IPS-15b (cell line): ENCODE results near the gene EMCN.

Experiments
- H3K27me3 ChIP-seq: one replicate; pipeline ENCODE4 v1.6.1; 2013; ENCODE audit warnings: low read length; ENCODE audit not compliant: control insufficient read depth, insufficient read depth
- H3K36me3 ChIP-seq: one replicate; pipeline ENCODE4 v1.6.1; 2013; ENCODE audit warnings: low read length; ENCODE audit not compliant: control insufficient read depth, insufficient read depth
- H3K4me1 ChIP-seq: one replicate; pipeline ENCODE4 v1.6.1; 2013; ENCODE audit warnings: mild to moderate bottlenecking, low read length; ENCODE audit not compliant: control insufficient read depth, insufficient read depth
- H3K4me3 ChIP-seq: one replicate; pipeline ENCODE4 v1.5.1; 2013; ENCODE audit warnings: low read depth, low read length
- H3K9ac ChIP-seq: one replicate; pipeline ENCODE4 v1.6.1; 2013; ENCODE audit warnings: low read depth, mild to moderate bottlenecking, low read length
- H3K9me3 ChIP-seq: one replicate; pipeline ENCODE4 v1.6.1; 2013; ENCODE audit warnings: mild to moderate bottlenecking, low read length; ENCODE audit not compliant: control insufficient read depth, insufficient read depth

Gene EMCN

GRCh38 chr4:100489305-100489704, 28.5 kb downstream of the EMCN start:
- Histone ChIP-seq H3K9me3 (no peaks in the 10 kb centered on the region), H3K27me3 (no peaks in the 10 kb centered on the region), H3K36me3 (no peaks in the 10 kb centered on the region), H3K9ac (no peak overlapping the region), H3K4me1 (no peaks in the 10 kb centered on the region), H3K4me3 (no peak overlapping the region)

- no peaks in the 10 kb centered on the region for H3K27me3 ChIP-seq
- peaks cover 5% of the 10 kb centered on the region for H3K4me1 ChIP-seq
- no peak overlapping the region for H3K9ac ChIP-seq
- no peaks in the 10 kb centered on the region for H3K36me3 ChIP-seq
- H3K9me3 ChIP-seq = no peaks in the 10 kb centered on the region
- no peak overlapping the region for H3K4me3 ChIP-seq
Measured at GRCh38 chr4:100486496-100486895, 31.3 kb downstream of the EMCN start.

GRCh38 chr4:100483796-100484195, 34.0 kb downstream of the EMCN start:
- no peaks in the 10 kb centered on the region for H3K27me3 ChIP-seq
- peaks cover 5% of the 10 kb centered on the region for H3K4me1 ChIP-seq
- no peak overlapping the region for H3K9ac ChIP-seq
- H3K36me3 ChIP-seq = no peaks in the 10 kb centered on the region
- H3K9me3 ChIP-seq = no peaks in the 10 kb centered on the region
- H3K4me3 ChIP-seq = no peak overlapping the region

- Histone ChIP-seq H3K9ac (no peak overlapping the region), H3K27me3 (no peaks in the 10 kb centered on the region), H3K4me3 (no peak overlapping the region), H3K9me3 (no peaks in the 10 kb centered on the region), H3K4me1 (peaks cover 5% of the 10 kb centered on the region), H3K36me3 (no peaks in the 10 kb centered on the region)
Measured at GRCh38 chr4:100479971-100480370, 37.9 kb downstream of the EMCN start.

GRCh38 chr4:100469555-100469954, 48.3 kb downstream of the EMCN start:
- no peaks in the 10 kb centered on the region for H3K9me3 ChIP-seq
- H3K9ac ChIP-seq = no peak overlapping the region
- H3K27me3 ChIP-seq = no peaks in the 10 kb centered on the region
- no peaks in the 10 kb centered on the region for H3K4me1 ChIP-seq
- no peaks in the 10 kb centered on the region for H3K36me3 ChIP-seq
- H3K4me3 ChIP-seq = no peak overlapping the region

GRCh38 chr4:100466501-100466900, 51.3 kb downstream of the EMCN start:
- no peaks in the 10 kb centered on the region for H3K4me1 ChIP-seq
- H3K9ac ChIP-seq = no peak overlapping the region
- no peak overlapping the region for H3K4me3 ChIP-seq
- no peaks in the 10 kb centered on the region for H3K27me3 ChIP-seq
- no peaks in the 10 kb centered on the region for H3K9me3 ChIP-seq
- no peaks in the 10 kb centered on the region for H3K36me3 ChIP-seq

- no peaks in the 10 kb centered on the region for H3K27me3 ChIP-seq
- no peaks in the 10 kb centered on the region for H3K4me1 ChIP-seq
- H3K36me3 ChIP-seq = no peaks in the 10 kb centered on the region
- H3K9ac ChIP-seq = no peak overlapping the region
- no peak overlapping the region for H3K4me3 ChIP-seq
- no peaks in the 10 kb centered on the region for H3K9me3 ChIP-seq
Measured at GRCh38 chr4:100461807-100462605, 55.8 kb downstream of the EMCN start.

GRCh38 chr4:100450449-100450848, 67.4 kb downstream of the EMCN start:
- no peaks in the 10 kb centered on the region for H3K27me3 ChIP-seq
- H3K9me3 ChIP-seq = no peaks in the 10 kb centered on the region
- H3K4me3 ChIP-seq = no peak overlapping the region

GRCh38 chr4:100431416-100431815, 86.4 kb downstream of the EMCN start:
- H3K9me3 ChIP-seq = no peaks in the 10 kb centered on the region
- no peaks in the 10 kb centered on the region for H3K27me3 ChIP-seq
- H3K9ac ChIP-seq = no peak overlapping the region
- H3K36me3 ChIP-seq = no peaks in the 10 kb centered on the region
- H3K4me1 ChIP-seq = no peaks in the 10 kb centered on the region
- H3K4me3 ChIP-seq = no peak overlapping the region

More at GRCh38 chr4:100450449-100450848, 67.4 kb downstream of the EMCN start:
- Histone ChIP-seq H3K9ac (no peak overlapping the region), H3K4me1 (no peaks in the 10 kb centered on the region), H3K36me3 (no peaks in the 10 kb centered on the region)

- Histone ChIP-seq H3K4me1 (no peaks in the 10 kb centered on the region), H3K9ac (no peak overlapping the region), H3K4me3 (no peak overlapping the region), H3K27me3 (no peaks in the 10 kb centered on the region), H3K9me3 (no peaks in the 10 kb centered on the region), H3K36me3 (no peaks in the 10 kb centered on the region)
Measured at GRCh38 chr4:100430451-100430850, 87.4 kb downstream of the EMCN start.

- Histone ChIP-seq H3K4me3 (no peak overlapping the region), H3K27me3 (no peaks in the 10 kb centered on the region), H3K9ac (no peak overlapping the region), H3K4me1 (no peaks in the 10 kb centered on the region), H3K9me3 (no peaks in the 10 kb centered on the region), H3K36me3 (no peaks in the 10 kb centered on the region)
Measured at GRCh38 chr4:100429616-100430015, 88.2 kb downstream of the EMCN start.

GRCh38 chr4:100428051-100428450, 89.8 kb downstream of the EMCN start:
- Histone ChIP-seq H3K9me3 (no peaks in the 10 kb centered on the region), H3K4me1 (no peaks in the 10 kb centered on the region), H3K9ac (no peak overlapping the region), H3K4me3 (no peak overlapping the region), H3K36me3 (no peaks in the 10 kb centered on the region), H3K27me3 (no peaks in the 10 kb centered on the region)
